Suppressor macrophage (primary cell): ENCODE results near the gene AMY2B.
"Not testable (repeated sequence)": the region's sequence is repeated elsewhere in the genome, so short reads cannot be mapped to it uniquely, and the experiment has no call there.

ENCODE experiments used
- DNase-seq, 4 experiments: peaks; one replicate each; pipeline ENCODE4 v3.0.0-alpha.2; 2020 to 2022

Gene AMY2B

DNA sequence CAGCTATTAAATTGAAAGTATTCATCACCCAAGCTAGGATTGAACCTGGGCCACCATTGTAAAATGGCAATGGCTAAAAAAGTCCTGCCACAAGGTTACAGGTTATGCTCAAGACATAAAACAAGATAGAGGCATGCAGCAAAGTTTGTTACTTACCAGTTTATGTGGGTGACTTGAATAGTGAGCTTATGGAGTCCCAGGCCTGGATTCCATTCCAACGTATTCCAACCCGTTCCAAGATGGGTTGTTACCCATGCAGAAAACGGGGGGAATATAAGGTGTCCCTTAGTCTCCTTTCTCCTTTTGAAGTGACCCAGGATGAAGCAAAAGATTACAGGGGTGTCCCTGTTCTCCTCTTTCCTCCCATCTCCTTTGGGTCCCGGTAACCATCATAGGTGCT, 56.0 kb downstream of the AMY2B start:
- DNase-seq: not testable (repeated sequence)
